GM18502 (cell line): Measurements from ENCODE around the gene NME7.
A peak's percentile ranks its signal among the peaks of the same experiment; 100 is the strongest.
"Not testable (repeated sequence)": the region's sequence is repeated elsewhere in the genome, so short reads cannot be mapped to it uniquely, and the experiment has no call there.

Experiments used
- ATAC-seq: cut with Tn5 transposase; IDR thresholded peaks from one replicate; pipeline ENCODE4 v1.9.1; 2021; ENCODE audit warnings: mild to moderate bottlenecking; ENCODE audit not compliant: unreplicated experiment, poor library complexity

Gene NME7

DNA sequence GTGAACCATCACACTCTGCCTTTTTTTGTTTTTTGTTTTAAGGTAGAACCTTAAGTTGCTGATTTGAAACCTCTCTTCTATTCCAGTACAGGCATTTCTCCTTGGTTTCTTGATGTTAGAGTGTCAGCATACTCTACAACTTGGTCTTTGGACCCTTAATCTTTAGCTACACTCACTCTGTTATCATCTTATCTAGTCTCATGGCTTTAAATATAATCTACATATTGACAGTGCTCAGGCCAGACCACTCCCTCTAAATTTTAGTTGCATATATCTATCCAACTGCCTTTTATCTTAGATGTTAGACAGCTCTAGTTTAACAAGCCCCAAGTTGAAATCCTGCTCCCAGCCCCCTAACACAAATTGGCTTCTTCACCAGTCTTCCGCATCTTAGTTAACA, 22.1 kb downstream of the NME7 start:
- no peak for ATAC-seq

DNA sequence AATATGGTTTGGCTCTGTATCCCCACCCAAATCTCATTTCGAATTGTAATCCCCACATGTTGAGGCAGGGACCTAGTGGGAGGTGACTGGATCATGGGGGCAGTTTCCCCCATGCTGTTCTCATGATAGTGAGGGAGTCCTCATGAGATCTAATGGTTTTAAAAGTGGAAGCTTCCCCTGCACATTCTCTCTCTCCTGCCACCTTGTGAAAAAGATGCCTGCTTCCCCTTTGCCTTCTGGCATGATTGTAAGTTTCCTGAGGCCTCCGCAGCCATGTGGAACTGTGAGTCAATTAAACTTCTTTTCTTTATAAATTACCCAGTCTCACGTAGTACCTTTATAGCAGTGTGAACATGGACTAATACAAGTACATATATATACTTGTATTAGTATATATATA, 25.5 kb downstream of the NME7 start:
- ATAC-seq = not testable (repeated sequence)

DNA sequence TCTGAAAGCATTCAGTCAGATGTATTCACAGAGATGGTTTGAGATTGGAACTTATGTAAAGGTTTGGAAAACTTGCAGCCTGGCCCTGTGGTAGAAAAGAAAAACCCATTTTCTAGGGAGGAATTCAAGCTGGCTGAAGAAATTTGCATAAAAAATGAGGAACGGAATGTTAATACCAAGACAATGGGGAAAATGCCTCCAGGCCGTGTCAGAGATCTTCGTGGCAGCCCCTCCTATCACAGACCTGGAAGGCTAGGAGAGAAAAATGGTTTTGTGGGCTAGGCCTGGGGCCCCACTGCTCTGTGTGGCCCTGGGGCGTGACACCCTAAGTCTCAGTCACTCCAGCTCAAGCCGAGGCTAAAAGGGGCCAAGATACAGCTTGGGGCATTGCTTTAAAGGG, 26.7 kb downstream of the NME7 start:
- ATAC-seq = no peak

DNA sequence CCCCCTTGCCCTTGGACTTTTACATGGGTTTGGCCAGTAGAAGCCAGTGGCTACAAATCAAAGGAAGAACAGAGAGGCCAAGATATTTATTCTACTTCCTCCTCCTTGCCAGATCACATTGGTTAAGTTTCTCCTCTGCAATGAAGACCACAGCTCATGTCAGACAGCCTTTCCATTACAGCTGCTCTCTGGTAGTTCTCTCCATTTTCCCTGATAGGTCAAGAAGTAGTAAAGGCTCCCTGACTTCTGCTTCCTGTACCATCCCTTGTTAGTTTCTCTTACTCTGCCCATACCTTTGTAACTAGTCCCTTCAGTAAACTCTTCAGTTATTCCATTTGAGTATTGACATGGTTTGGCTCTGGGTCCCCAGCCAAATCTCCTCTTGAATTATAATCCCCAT, 27.8 kb downstream of the NME7 start:
- no peak for ATAC-seq

DNA sequence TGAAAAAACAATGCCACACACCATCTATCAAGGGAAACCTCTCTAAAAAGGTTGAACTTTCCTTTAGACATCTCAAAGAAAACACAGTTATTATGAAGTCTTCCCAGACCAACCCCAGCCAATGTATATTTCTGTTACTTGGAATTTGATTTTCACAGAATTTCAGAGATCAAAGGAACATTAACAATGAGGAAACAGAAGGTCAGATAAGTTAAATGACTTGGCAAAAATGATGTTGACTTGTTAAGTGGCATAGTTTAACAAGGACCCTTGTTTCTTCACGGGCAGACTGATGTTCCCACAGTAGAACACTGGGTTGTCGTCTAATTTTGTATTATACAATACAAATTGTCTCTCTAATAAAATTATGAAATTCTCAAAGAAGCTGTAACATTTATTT, 29.0 kb downstream of the NME7 start:
- no peak for ATAC-seq

DNA sequence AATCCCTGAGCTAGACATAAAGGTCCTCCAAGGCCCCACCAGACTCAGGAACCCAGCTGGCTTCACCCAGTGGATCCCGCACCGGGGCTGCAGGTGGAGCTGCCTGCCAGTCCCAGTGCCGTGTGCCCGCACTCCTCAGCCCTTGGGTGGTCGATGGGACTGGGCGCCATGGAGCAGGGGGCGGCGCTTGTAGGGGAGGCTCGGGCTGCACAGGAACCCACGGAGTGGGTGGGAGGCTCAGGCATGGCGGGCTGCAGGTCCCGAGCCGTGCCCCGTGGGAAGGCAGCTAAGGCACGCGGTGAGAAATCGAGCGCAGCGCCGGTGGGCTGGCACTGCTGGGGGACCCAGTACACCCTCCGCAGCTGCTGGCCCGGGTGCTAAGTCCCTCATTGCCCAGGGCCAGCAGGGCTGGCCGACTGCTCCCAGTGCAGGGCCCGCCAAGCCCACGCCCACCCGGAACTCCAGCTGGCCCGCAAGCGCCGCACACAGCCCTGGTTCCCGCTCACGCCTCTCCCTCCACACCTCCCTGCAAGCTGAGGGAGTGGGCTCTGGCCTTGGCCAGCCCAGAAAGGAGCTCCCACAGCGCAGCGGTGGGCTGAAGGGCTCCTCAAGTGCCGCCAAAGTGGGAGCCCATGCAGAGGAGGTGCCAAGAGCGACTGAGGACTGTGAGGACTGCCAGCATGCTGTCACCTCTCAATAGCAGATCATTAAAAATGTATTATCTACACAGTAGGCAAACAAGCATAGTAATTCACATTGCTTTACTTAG, 30.5 kb downstream of the NME7 start:
- not testable (repeated sequence) for ATAC-seq

DNA sequence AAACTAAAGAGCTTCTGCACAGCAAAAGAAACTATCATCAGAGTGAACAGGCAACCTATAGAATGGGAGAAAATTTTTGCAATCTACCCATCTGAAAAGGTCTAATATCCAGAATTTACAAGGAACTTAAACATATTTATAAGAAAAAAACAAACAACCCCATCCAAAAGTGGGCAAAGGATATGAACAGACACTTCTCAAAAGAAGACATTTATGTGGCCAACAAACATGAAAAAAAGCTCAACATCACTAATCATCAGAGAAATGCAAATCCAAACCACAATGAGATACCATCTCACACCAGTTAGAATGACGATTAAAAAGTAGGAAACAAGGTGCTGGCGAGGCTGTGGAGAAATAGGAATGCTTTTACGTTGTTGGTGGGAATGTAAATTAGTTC, 32.9 kb downstream of the NME7 start:
- not testable (repeated sequence) for ATAC-seq

DNA sequence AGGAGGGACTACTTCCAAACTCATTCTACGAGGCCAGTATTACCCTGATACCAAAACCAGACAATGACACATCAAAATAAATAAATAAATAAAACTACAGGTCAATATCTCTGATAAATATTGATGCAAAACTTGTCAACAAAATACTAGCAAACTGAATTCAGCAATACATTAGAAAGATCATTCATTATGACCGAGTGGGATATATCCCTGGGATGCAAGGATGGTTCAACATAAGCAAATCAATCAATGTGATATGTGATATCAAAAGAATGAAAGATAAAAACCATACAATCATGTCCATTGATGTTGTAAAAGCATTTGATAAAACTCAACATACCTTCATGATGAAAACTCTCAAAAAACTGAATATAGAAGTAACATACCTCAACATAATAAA, 36.7 kb downstream of the NME7 start:
- no peak for ATAC-seq

DNA sequence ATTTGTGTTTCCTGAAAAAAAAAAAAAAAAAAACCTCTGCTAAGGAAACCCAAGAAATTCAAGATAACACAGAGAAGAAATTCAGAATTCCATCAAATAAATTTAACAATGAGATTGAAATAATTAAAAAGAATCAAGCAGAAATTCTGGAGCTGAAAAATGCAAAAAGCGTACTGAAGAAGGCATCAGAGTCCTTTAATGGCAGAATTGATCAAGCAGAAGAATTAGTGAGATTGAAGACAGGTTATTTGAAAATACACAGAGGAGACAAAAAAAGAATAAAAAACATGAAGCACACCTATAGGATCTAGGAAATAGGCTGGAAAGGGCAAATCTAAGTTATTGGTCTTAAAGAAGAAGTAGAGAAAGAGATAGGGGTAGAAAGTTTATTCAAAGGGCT, 38.2 kb downstream of the NME7 start:
- no peak for ATAC-seq

DNA sequence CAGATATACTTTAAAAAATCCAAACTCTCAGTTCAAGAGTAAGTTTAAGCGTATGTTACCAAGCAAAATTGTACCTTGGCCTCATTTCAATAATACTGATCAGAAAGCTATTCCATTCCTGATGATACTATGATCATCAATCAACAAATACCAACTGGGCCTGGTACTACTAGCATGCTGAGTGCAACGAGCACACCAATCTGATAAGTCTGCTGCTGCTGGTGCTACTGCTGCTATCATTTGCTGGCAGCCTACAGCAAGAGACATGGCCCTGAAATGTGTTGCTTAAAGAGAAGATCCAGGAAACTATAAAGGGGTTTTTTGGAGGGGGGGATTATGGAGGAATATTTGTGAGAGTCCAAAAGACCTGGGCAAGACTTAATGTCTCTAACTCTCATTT, 39.7 kb downstream of the NME7 start:
- no peak for ATAC-seq

DNA sequence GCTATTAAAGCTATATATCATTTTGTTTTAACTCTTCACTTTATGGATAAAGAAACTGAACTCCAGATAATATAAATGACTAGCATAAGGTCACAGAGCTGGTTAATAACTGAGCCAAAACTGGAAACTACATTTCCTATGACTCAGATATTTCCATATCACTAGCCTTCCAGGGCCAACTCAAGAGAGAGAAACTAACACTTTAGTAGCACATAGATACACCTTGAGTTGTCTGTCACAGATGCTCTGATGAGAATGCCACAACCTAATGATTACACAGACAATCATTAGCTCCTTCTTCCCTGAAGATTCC, 40.7 kb downstream of the NME7 start:
- peak; percentile 92 for ATAC-seq

DNA sequence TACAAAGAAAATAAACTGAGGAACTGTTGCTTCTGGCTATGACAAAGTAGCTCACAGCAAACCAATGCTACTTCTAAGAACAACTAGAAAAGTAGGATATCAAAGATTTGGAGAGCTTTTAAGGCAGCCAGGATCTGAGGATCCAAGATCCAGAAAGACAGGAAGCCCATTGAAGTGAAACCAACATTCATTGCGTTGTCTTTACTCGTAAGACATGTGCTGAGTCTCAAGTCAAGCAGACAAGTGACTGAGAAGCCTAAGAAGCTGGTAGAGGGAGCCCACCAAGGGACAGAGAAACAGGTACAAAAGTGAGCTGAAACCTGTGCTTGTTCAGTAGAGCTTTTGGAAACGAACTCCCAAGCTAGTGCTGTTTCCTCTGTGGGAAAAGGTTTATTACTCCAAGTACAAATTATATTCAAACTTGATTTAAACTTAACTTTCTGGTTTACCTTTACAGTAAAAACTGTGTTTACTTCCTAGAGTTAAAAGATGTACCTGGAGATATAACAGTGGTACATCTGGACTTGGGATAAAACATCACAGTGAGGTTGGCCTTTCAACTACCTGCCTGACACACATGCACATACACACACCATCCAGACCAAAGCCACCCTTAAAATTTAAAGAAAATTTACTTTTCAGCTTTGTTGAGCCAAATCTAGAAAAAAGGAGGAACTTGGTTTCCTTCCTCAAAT, 41.2 kb downstream of the NME7 start:
- peak; percentile 44 for ATAC-seq

DNA sequence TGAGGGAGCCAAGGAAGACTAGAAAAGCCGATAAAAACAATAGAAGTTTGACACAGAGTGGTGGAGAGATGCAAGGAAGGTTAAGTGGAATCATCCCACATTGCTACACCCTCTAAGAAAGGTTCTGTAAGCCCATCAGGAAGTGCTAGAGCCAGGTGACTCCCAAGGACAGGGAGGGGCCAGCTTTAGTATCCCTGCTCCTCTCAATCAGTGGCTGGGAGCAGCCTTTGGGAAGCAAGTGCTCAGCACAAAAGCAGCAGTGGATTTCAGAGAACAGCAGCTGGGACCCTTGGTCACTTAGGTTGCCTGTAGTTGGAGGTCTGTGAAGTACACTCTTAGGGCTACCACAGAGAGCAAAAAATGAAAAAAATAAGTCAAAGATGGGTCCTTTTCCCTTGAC, 42.5 kb downstream of the NME7 start:
- no peak for ATAC-seq

DNA sequence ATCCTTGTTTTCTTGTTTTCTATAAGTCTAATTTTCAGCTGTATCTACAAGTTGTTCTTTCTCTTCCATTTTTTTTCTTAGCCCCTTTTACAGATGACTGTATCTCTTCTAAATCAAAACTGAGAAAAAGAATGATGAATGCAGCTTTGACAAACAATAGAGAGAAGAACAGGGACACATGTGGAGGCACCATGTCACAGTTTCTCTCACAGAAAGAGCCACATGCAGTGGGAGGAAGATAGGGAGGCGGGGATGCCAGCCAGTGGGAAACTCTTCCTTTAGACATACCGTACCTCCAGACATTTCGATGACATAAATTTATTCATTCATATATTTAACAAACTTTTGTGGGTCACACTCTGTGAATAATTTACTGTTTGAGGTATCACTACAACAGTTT, 45.5 kb downstream of the NME7 start:
- ATAC-seq = no peak

DNA sequence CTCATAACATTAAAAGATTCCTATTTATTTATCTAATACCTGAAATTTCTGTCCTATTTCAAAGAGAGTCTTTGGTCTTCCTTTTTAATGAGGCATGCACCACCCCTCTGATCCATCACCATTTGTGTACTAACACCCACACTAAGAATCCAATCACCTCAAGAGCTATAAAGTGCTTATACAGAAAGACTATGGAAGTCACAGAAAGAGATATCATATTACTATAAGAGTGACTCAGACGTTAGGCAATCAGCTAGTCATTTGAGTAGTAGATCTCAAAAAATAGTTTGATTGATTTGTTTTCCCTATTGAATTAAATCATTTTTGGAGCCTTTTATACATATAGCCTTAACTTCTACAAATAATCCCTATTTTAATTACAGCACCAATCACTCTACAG, 46.1 kb downstream of the NME7 start:
- no peak for ATAC-seq

DNA sequence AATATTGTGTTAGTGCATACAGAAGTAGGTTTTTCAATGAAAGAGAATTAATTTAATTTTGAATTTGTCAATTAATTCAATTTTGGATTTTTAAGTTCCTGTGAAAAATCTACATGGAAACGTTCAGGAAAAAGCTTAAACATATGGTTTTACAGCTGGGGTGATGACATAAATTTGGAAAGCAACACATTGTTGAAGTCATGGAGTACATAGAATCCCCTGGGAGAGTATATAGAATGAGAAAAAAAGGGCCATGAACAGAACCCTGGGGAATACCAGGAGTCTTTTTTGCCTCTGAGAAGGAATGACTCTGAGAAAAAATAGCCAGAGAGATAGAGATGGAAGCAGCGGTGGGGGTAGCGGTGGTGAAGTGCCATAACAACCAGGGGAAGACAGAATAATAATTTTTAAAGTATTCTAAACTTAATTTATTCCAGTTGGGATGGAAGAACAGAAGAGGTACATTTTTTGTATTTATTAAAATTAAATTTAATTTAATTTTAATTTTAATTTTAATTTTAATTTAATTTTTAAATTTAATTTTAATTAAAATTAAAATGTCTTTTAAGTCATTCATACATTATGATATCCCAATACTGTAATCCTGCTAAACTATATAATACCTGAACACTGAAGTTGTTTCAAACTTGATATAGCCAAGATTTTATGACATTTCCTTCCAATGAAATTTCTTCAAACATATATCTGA, 48.9 kb downstream of the NME7 start:
- no peak for ATAC-seq

DNA sequence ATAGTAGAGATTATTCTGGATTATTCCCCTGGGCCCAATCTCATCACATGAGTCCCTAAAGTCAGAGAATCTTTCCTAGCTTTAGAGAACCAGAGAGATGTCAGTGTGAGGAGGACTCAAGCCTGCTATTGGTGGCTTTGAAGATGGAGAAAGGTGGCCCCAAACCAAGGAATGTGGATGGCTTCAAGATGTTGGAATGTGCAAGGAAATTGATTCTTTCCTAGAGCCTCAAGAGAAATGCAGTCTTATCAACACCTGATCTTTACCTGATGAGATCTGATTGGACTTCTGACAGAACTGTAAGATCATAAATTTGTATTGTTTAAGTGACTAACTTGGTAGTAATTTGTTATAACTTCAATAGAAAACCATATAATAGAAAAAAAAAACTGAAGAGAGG, 51.0 kb downstream of the NME7 start:
- ATAC-seq = no peak

DNA sequence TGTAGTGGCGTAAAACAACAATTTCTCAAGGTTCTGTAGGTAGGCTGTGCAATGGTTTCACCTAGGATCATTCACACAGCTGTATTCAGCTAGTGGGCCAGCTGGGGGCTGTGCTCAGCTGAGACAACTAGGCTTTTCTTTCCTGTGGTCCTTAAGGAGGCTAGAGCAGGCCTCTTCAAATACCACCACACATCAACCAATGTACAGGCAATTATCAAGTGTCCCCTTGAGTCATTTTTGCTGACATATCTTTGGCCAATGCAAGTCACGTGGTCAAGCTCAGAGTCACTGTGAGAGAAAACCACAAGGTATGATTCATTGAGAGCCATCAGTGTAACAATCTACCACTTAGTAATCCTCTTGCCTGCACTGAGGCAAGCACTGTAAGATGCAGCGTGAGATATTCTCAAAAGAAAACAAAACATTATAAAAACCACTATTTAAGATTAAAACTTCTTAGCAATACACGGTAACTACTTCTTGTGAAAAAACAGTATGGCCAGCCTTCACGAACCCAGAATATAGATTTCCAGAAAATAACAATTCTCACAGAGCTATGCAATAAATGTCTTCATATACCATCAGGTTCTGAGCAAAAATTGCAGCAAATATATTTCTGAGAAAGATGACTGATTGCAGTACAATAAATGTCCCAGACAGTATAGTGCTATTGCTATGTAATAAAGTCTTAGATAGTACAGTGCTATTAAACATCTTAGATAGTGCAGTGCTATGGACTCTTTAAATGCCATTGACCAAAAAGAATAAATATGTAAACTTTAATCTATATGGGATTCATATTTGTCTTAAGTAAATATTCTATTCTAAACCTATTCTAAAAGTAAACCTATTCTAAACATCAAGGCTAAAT, 55.3 kb downstream of the NME7 start:
- ATAC-seq = peak; percentile 53

DNA sequence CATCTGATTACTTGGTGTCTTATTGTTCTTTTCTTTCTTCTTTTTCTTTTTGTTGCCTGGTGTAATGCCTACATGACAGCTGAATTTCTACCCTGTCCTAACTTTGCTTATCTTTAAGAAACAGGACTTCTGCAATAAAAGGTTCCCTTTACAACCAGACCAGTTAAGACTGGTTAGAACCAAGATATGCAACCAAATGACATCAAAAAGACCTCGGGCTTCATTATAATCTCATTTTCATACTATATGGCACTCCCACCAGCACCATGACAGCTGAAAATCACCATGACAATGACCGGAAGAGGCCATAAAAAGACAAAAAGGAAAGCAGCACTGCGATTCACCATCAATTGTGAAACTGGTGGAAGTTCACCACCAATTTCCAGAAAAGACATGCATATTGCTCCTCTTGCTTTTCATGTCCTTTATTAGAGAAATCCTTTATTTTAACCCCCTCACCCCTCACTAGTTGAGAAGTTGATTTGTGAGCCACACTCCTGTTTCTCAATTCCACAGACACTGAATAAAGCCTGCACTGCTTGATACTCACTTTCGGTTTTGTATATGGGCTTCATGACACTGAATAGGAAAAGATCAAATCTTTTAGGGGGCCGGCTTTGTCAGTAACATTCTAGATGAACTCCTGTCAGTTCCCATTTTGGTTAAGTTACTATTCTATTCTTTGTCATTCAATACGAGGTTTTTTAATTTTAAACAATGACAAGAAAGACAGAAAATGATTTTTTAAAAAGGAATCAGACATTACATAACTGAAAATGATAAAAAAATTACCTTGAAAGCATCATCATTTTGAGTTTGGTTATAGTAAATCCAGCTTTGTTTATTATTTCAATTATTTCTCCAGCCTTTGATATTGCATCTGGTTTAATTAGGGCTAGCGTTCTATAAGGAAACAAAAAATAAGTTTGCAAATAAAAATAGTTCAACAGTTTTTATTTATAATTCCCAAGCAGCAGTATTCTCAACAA, 58.1 kb downstream of the NME7 start:
- ATAC-seq = peak; percentile 79
